ENCODE measurements around the gene SAMD11.
A peak's percentile ranks its signal among the peaks of the same experiment; 100 is the strongest.
"Not testable (repeated sequence)": the region's sequence is repeated elsewhere in the genome, so short reads cannot be mapped to it uniquely, and the experiment has no call there.

The SAMD11 gene

GRCh38 chr1:983798-984475, 60.2 kb downstream of the SAMD11 start:
- DNase-seq (ENCODE audit: low spot score) = peak; percentile 86
- peak; percentile 66 for TF ChIP-seq CTCF (IDR thresholded peaks at IDR 0.05; ENCODE audit: extremely low read depth, missing control alignments)

GRCh38 chr1:984476-984814, 60.7 kb downstream of the SAMD11 start:
- no peak for DNase-seq (ENCODE audit: low spot score)
- TF ChIP-seq CTCF (IDR thresholded peaks at IDR 0.05; ENCODE audit: extremely low read depth, missing control alignments) = no peak

- TF ChIP-seq CTCF (IDR thresholded peaks at IDR 0.05; ENCODE audit: extremely low read depth, missing control alignments) = no peak
- DNase-seq (ENCODE audit: low spot score) = no peak
These were observed 61.4 kb downstream of the SAMD11 start for GRCh38 chr1:985126-985525.

GRCh38 chr1:988061-988460, 64.3 kb downstream of the SAMD11 start:
- DNase-seq (ENCODE audit: low spot score) = not testable (repeated sequence)

- DNase-seq (ENCODE audit: low spot score) = not testable (repeated sequence)
These were observed 67.6 kb downstream of the SAMD11 start for GRCh38 chr1:991275-991674.

GRCh38 chr1:991895-992294, 68.2 kb downstream of the SAMD11 start:
- no peak for DNase-seq (ENCODE audit: low spot score)
- no peak for TF ChIP-seq CTCF (IDR thresholded peaks at IDR 0.05; ENCODE audit: extremely low read depth, missing control alignments)

- DNase-seq (ENCODE audit: low spot score) = no peak
- TF ChIP-seq CTCF (IDR thresholded peaks at IDR 0.05; ENCODE audit: extremely low read depth, missing control alignments) = no peak
These were observed 68.6 kb downstream of the SAMD11 start for GRCh38 chr1:992362-992761.

- no peak for TF ChIP-seq CTCF (IDR thresholded peaks at IDR 0.05; ENCODE audit: extremely low read depth, missing control alignments)
- DNase-seq (ENCODE audit: low spot score) = no peak
These were observed 69.8 kb downstream of the SAMD11 start for GRCh38 chr1:993379-993995.

All from GM20000 (cell line).